Measurements from ENCODE around the gene IDI2. TPM values are rescaled to one million over a fixed set of nuclear protein-coding genes. Genes with fewer than 3 reads are reported as not detected.

Gene IDI2
- total RNA-seq, 2 donors from 2014 or later = not detected

- Histone ChIP-seq H3K27me3 (replicated peaks; ENCODE audit: insufficient read depth) (no peaks in the 10 kb centered on the region), H3K9me3 (no peaks in the 10 kb centered on the region), H3K4me1 (ENCODE audit: control insufficient read depth in 1 of 2, low read depth in 2 of 2) (no peaks in the 10 kb centered on the region), H3K27ac (no peak overlapping the region), H3K36me3 (no peaks in the 10 kb centered on the region), H3K4me3 (no peak overlapping the region)
- TF ChIP-seq CTCF (IDR thresholded peaks at IDR 0.05) = no peak
- ATAC-seq (ENCODE audit: insufficient number of reproducible peaks, low FRiP score, low read depth) = no peak
- DNase-seq (ENCODE audit: low spot score) = no peak
Observed at GRCh38 chr10:1029838-1030237, 4.2 kb upstream of the IDI2 start.

GRCh38 chr10:1026578-1026977, 919 bp upstream of the IDI2 start:
- ATAC-seq (ENCODE audit: insufficient number of reproducible peaks, low FRiP score, low read depth) (no peak), DNase-seq (ENCODE audit: low spot score) (no peak)
- Histone ChIP-seq H3K4me3 (no peak overlapping the region), H3K36me3 (no peaks in the 10 kb centered on the region), H3K9me3 (no peaks in the 10 kb centered on the region), H3K27ac (no peak overlapping the region), H3K27me3 (replicated peaks; ENCODE audit: insufficient read depth) (no peaks in the 10 kb centered on the region), H3K4me1 (ENCODE audit: control insufficient read depth in 1 of 2, low read depth in 2 of 2) (no peaks in the 10 kb centered on the region)
- TF ChIP-seq CTCF (IDR thresholded peaks at IDR 0.05) = no peak

DNA sequence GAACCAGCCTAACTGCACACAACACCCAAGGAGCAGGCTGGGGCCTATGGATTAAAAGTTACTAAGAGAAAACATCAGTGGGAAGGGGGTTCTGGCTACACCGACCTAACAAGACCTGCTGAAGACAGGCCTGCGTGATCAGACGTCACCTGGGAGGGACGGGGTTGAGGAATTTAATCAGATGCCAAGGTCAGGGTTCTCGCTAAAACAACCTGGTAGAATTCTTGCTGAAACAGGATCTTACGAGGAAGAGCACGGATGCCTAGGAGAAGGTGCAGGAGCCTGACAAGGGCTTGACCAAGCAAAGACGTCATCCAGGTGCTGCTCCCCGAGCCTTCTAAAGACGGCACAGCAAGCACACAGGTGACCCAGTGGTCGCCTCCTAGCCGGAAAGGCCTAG, 1.6 kb downstream of the IDI2 start:
- H3K27me3 ChIP-seq (replicated peaks; ENCODE audit: insufficient read depth) = no peaks in the 10 kb centered on the region
- TF ChIP-seq CTCF (IDR thresholded peaks at IDR 0.05) = no peak
- H3K9me3 ChIP-seq = no peaks in the 10 kb centered on the region
- no peak overlapping the region for H3K27ac ChIP-seq
- no peaks in the 10 kb centered on the region for H3K4me1 ChIP-seq (ENCODE audit: control insufficient read depth in 1 of 2, low read depth in 2 of 2)
- no peak for DNase-seq (ENCODE audit: low spot score)
- H3K4me3 ChIP-seq = no peak overlapping the region
- ATAC-seq (ENCODE audit: insufficient number of reproducible peaks, low FRiP score, low read depth) = no peak
- H3K36me3 ChIP-seq = peaks cover 6% of the 10 kb centered on the region

DNA sequence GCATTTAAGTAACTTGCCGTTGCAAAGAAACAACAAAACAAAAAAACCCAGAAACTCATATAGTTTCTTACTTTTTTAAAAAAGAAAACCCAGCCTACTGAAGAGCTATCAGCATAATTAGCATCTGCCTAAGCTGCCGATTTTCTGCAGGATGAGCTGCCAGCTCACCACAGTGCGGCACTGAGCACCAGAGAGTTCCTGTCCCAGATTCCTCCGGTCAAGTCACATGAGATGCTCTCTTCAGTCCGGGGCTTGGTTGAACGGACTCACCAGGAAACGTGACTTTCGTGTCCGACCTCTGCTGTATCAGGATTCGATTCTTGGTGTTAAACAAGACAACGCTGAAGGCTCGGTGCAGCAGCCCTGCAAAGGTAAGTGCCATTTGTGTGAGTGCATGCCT, 3.2 kb downstream of the IDI2 start:
- Histone ChIP-seq H3K4me3 (no peak overlapping the region), H3K9me3 (no peaks in the 10 kb centered on the region), H3K4me1 (ENCODE audit: control insufficient read depth in 1 of 2, low read depth in 2 of 2) (no peaks in the 10 kb centered on the region), H3K36me3 (peaks cover 14% of the 10 kb centered on the region), H3K27me3 (replicated peaks; ENCODE audit: insufficient read depth) (no peaks in the 10 kb centered on the region), H3K27ac (no peak overlapping the region)
- TF ChIP-seq CTCF (IDR thresholded peaks at IDR 0.05) = no peak
- no peak for DNase-seq (ENCODE audit: low spot score)
- no peak for ATAC-seq (ENCODE audit: insufficient number of reproducible peaks, low FRiP score, low read depth)

- Histone ChIP-seq H3K4me1 (ENCODE audit: control insufficient read depth in 1 of 2, low read depth in 2 of 2) (no peaks in the 10 kb centered on the region), H3K27me3 (replicated peaks; ENCODE audit: insufficient read depth) (no peaks in the 10 kb centered on the region), H3K9me3 (no peaks in the 10 kb centered on the region), H3K27ac (no peak overlapping the region), H3K36me3 (peaks cover 24% of the 10 kb centered on the region), H3K4me3 (no peak overlapping the region)
- ATAC-seq (ENCODE audit: insufficient number of reproducible peaks, low FRiP score, low read depth) (no peak), DNase-seq (ENCODE audit: low spot score) (no peak)
- no peak for TF ChIP-seq CTCF (IDR thresholded peaks at IDR 0.05)
Observed at GRCh38 chr10:1020958-1021357, 4.7 kb downstream of the IDI2 start.
